DLD1 (cell line): ENCODE data around the gene CPNE1.

ENCODE experiments used
- in situ Hi-C: cut with HindIII; loops from 2 replicates; pipeline ENCODE4 v1.10.0; 2017; ENCODE audit warnings: low sequenced_read_pairs

The CPNE1 gene

DNA sequence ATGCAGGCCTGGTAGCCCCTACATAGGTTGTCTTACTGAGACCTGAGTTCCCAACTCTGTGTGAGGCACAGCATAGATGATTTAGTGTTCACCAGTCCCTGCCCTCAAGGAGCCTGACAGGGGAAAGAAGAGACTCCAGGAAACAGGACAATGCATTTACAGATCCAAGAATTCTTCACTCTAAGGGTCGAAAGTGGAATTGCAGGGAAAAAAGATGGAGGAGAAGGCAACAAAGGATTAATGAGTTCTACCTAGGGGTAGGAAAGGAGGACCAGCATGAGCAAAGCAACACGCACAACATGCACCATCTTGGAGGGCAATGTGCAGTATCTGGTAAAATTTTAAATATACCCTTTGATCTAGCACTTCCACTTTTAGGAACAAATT, 43.1 kb downstream of the CPNE1 start:
- in situ Hi-C loops = no loop called here

DNA sequence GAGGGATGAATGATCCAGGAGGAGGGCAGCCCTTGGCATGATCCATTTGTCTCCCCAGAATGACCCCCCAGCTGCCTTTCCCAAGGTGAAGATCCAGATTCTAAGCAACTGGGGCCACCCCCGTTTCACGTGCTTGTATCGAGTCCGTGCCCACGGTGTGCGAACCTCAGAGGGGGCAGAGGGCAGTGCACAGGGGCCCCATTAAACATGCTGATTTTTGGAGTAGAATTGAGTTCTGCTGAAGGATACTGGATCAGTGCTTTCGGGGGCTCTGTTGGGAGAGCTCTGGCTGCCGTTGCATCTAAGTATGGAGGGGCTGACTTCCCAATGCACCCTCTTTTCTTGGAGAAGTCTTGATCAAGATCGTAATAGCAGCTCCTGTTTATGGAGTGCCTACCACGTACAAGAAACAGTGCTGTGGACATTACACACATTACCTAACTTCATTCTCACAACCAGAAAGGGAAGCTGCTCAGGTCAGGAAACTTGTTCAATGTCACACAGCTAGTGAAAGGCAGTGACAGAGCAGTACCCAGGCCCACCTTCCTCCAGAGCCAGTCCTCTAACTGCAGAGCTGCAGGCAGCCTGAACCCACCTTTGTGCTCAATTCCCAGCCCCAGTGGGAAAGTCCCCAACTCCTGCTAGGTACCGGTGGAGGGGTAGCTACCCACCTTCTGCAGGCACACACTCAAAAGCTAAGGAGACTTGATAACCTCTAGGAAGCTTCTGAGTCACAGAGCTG, 43.7 kb downstream of the CPNE1 start:
- in situ Hi-C loops = no loop called here

DNA sequence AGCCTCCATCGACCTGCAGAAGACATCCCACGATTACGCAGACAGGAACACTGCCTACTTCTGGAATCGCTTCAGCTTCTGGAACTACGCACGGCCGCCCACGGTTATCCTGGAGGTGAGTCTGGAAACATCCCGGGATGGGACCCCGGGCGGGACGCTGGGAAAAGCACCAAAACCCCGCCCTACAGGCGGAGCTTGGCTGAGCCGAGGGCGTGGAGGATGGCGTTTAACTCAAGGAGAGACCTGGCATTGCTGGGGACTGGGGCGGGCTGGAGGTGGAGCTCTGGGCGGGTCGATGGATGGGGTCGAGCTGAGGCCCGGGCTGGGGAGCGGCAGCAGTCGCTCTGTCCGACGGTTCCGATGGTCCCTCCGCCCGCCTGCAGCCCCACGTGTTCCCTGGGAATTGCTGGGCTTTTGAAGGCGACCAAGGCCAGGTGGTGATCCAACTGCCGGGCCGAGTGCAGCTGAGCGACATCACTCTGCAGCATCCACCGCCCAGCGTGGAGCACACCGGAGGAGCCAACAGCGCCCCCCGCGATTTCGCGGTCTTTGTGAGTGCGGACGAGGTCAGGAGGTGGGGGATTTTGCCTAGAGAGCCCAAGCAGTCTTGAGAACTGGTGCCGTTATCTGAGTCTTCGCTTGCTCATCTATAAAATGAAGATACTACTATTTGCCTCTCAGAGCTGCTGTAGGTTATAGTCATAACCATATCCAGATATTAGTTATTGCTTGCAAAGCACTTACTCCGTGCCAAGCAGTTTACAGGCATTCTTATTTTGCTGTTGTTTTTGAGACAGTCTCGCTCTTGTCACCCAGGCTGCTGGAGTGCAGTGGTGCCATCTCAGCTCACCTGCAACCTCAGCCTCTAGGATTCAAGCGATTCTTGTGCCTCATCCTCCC, 45.3 kb downstream of the CPNE1 start:
- in situ Hi-C loops = no loop called here

DNA sequence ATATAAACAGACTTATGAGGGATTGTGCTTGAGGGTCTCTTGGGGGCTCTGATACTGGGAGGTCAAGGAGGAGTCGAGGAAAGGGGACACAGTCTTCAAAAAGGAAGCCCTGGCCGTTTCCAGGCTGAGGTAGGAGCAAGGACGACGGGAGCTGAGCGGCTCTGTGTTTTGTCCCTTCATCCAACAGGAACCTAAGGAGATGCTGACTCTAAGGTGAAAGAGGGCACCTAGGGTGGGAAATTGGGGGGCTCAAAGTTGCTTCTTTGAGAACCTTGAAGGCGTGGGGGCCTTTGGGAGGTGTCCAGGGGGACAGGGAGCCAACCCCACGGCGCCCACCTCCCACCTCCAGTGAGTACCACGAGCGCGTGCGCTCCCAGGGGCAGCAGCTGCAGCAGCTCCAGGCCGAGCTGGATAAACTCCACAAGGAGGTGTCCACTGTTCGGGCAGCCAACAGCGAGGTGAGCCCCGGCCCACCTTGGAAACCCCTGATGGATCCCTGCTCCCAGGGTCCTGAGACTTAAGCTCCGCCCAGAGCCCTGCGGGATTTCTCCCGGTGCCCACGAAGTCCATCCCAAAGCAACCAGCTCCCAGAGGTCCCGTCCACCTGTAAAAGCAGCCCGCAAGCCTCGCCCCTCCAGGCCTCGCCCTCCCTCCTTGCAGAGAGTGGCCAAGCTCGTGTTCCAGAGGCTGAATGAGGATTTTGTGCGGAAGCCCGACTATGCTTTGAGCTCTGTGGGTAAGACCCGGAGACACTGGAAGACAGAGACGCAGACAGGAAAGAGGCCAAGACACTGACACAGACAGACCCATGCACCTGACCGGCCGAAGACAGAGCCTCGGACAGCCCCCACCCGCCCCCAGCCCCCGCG, 46.2 kb downstream of the CPNE1 start:
- in situ Hi-C loops = no loop called here

DNA sequence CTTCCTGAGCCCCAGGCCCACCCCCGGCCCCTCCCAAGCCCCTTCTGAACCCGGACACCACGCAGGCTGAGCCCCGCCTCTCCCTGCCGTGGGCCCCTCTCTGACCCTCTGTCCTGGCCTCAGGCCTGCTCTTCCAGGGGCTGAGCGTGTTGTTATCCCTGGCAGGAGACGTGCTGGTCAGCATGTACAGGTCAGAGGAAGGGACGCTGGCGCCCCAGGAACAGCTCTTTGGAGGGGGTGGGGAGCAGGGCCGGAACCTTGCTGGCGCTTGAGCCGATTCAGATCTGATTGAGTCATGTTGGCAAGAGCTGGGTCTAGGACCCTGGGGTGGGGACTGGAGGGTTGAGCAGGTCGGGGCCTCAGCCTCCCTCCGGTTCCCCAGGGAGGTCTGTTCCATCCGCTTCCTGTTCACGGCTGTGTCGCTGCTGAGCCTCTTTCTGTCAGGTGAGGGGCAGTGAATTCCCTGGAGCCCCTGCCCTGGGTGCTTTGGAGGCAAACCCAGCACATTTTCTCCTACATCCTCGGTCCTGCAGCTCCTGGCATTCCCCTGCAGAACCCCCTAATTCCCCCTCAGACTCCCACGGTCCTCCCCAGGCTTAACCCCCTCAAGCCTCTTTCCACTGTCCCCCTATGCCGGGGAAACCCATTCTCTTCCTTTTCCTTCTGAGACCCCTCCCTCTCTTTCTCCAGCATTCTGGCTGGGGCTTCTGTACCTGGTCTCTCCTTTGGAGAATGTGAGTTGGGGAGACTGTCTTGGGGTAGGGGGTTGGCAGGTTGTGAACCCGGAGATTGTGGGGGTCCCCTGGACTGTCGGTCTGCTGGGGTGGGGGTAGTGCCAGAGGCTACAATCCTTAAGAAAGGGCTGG, 47.1 kb downstream of the CPNE1 start:
- in situ Hi-C loops = no loop called here

DNA sequence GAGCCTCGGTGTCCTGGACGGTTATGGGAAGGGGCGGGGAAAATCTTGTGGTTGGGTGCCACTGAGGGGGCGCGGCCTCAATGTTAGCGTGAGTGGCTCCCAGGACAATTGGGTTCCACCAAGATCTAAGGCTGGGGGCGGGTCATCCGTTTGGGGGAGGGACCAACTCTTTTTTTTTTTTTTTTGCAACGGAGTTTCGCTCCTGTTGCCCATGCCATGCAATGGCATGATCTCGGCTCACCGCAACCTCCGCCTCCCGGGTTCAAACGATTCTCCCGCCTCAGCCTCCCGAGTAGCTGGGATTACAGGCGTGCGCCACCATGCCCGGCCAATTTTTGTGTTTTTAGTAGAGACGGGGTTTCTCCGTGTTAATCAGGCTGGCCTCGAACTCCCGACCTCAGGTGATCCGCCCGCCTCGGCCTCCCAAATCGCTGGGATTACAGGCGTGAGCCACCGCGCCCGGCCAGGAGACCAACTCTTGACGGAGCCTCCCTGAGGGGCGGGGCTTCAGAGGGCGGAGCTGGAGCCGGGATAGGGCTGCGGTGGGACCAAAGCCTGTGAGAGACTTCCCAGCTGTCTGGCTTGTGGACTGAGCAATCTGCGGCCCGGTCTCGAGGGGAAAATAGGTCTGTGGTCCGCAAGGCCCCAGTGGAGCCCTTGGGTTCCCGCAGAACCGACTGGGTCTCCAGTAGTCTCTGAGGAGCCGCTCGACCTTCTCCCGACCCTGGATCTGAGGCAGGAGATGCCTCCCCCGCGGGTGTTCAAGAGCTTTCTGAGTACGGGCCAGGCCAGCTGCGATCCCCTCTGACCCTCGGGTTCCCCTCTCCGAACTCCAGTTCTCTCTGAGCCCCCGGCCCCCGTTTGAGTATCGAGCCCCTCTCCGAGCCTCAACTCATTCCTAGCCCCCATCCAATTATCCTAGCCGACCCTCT, 48.0 kb downstream of the CPNE1 start:
- in situ Hi-C loops = no loop called here

DNA sequence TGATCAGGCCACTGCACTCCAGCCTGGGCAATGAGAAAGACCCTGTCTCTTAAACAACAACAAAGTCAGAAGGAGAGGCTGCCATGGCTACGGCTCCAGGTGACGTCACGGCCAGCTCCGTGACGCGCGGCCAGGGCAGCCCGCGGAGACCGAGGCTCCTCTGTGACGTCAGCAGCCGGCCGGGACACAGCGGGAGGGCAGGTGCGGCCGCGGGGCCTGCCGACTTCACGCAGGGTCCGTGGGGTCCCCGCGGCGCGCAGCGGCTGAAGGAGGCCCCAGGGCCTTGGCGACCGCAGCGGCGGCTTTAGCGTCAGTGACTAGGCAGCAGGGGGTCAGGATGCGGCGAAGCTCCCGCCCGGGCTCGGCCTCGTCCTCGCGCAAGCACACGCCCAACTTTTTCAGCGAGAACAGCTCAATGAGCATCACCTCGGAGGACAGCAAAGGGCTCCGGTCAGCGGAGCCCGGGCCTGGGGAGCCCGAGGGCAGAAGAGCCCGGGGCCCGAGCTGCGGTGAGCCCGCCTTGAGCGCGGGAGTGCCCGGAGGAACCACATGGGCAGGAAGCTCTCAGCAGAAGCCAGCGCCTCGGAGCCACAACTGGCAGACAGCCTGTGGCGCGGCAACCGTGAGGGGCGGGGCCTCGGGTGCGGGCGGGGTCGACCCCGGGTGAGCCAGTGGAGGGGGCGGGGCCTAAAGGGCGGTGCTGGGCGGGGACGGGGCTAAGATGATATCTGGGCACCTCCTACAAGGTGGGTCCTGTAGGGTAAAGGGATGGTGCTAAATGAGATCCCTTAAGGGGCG, 48.8 kb downstream of the CPNE1 start, which contains the start of gene SPAG4:
Gene SPAG4, plus strand, starts transcription at position 163 of the 798 bp plus-strand sequence. Its CDS starts 175 bp downstream, at position 338.
- in situ Hi-C loops = no loop called here

DNA sequence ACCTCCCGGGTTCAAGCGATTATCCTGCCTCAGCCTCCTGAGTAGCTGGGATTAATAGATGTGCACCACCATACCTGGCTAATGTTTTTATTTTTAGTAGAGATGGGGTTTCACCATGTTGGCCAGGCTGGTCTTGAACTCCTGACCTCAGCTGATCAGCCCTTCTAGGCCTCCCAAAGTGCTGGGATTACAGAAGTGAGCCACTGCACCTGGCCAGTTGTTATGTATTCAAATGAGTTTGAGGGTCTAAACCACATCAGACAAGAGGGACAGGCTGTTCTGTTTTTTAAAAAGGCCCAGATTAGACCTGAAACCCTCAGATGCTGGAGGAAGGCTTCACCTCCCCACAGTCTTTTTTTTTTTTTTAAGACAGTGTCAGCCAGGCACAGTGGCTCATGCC, 53.2 kb downstream of the CPNE1 start:
- in situ Hi-C loops = no loop called here

DNA sequence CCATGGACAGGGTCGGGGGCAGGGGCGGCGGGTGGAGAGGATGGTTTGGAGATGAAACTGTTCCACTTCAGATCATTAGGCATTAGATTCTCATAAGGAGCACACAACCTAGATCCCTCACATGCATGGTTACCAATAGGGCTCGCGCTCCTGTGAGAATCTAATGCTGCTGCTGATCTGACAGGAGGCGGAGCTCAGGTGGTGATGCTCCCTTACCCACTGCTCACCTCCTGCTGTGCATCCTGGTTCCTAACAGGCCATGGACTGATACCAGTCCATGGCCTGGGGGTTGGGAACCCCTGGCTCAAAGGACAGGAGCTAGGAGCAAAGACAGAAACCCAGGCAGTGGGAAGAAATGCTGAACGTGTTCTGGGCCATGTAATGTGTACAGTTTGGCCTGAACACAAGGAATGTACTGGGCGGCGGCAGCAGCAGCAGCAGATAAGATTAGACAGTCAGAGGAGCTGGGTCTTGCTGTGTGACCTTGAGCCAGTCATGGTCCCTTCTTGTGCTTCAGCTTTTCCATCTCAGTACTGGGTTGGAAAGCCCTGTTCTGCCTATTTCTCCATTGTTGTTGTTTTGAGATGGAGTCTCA, 53.8 kb downstream of the CPNE1 start:
- in situ Hi-C loops = no loop called here

DNA sequence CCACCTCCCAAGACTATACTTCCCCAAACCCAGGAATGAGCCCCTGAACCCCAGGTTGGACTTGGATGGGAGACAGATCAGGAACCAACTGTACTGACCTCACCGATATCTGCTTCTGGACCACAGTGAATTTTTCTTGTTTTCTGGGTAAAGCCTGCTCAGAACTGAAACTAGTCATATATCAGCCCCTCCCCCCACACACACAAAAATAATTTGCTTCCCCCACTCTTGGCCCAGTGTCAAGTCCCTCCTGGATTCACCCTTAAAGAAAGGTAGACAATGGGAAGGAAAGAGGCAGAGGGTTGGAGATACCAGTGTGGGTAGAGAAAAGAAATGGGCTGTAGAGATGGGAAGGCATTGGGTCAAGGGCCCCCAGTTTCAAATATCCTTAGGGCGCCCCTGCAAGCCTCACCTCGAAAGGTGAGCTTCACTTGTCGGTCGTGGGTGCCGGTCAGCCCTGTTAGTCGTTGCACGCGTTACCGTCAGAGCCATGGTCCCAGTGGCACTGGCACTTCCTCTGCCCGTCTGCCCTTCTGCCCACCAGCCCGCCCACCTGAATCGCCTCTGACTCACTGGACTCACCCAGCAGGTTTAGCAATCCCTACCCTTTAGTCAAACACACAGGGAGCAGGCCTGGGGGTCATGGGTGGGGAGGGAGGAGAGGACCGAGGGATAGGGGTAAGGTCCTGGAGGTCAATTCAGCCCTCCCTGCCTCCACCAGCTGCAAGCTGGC, 57.5 kb downstream of the CPNE1 start:
- in situ Hi-C loops = no loop called here

DNA sequence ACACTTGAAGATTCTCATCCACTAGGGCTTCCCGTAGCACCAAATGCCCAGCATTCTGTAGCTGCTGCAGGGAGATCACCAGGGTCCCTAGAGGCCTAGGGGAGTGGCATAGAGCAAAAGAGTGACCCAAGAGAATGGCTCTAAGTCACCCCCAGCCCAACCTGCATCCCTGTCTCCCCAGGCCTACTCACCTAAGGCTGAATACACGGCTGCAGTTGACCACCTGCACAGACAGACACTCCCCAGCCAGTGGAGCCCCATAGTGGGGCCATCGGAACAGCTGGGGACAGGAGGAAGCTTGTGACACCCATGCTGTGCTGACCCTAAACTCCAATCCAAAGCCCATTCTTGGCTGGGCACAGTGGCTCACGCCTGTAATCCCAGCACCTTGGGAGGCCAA, 58.6 kb downstream of the CPNE1 start:
- in situ Hi-C loops = no loop called here

DNA sequence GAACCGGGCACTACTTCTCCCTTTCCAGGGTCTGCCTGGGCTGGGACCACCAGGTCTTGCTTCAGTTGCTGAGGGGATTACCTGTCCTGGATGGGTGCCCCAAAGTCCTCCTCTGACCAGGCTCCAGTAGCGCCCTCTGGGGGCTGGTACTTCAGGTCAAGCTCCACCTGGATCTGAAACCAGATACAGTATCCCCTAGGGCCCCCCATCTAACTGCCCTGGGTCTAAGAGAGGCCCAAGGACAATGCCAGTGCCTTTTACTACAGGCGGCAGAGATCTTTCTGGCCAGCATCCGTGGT, 60.3 kb downstream of the CPNE1 start:
- in situ Hi-C loops = no loop called here

DNA sequence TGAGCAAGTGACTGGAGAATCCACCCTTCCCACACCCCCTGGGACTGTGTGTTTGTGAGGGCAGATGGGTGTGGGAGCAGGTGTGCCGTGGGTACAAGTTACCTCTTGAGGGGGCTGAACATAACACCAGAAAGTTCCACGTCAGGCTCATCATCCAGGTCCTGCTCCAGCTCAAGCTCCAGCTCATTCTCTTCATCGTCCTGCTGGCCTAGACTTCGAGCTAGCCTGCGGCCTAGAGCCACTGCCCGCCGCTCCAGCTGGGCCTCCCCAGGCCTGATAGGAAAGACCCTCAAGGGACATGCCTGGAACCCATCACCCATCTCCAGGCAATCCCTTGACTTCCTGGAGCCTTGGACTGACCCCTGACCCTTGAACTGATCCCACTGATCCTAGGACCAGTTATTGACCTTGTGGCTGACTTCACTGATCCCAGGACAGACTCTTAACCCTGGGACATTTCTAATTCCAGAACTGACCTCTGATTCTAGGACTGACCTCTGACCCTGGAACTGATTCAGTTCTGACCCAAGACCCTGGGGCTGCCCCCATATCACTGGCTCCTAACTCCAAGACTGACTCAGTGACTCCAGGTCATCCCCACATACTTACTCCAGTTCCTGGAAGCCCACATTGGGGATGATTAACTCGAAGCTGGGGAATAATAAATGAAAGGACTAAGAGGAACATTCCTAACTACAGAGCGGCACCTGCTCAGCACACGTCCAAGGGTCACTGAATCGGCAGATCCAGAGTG, 60.8 kb downstream of the CPNE1 start:
- in situ Hi-C loops = no loop called here

DNA sequence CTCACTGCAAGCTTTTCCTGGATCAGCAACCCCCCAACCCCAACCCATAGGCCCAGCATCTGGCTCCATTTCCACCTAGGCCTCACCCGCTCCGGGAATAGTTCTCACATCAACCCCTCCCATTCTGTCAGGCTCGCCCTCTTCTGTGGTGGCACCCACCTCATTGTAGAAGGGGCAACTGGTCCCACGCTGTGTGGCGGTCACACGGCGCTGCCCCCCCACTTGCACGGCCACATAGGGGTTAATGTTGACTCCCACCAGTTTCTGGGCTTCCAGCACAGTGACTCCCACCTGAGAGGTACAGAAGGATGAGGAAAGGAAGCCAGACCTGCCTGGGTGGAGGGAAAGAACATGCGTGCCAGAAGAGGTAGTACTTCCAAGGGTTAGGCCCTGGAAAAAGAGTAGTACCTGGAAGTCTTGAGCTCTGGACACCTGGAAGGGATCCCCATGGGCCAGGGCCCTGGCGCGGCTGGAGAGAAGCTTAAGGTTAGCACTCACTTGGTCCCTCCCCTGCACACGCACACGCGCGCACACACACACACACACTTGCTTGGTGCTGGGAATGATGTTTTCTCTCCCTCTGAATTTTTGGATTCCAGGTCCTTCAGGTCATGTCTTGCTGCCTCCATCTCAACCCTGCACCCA, 61.7 kb downstream of the CPNE1 start:
- in situ Hi-C loops = no loop called here

DNA sequence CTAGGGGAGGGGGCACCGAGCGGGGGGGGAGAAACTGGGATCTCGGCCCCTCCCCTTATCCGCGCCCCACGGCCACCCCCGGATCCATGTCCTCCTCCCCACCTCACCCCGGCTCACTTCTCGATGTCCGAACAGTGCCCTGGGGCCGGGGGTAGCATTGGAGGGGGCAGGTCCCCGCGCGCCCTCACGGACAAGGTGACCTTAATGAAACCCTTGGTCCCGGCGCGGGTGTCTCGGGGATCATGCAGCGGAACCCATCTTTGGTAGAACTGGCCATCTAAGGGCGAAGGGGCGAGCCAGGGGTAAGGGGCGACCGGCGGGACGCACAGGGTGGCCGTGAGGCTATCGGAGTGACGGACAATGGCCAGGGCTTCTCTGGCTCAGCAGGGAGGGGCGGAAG, 62.7 kb downstream of the CPNE1 start:
- in situ Hi-C loops = no loop called here
